Keratinocyte (primary cell): ENCODE measurements around the gene NECTIN2. TPM values are rescaled to one million over a fixed set of nuclear protein-coding genes. Genes with fewer than 3 reads are reported as not detected.

Experiments used
- DNase-seq: peaks from one replicate; pipeline ENCODE4 v3.0.0-alpha.2; 2011; ENCODE audit warnings: low read depth, missing footprints, low spot score
- FAIRE-seq: peaks from 2 replicates; lab custom pipeline; 2011; peaks lifted over from hg19 to GRCh38; lab: Jason Lieb, UNC
- H2AFZ ChIP-seq: 2 replicates; pipeline ENCODE4 v1.6.0; 2012; ENCODE audit warnings: low read length, control low read depth, inconsistent platforms; ENCODE audit not compliant: control insufficient read depth
- H3K27ac ChIP-seq: 2 replicates; pipeline ENCODE4 v1.5.1; 2011; ENCODE audit warnings: low read length; ENCODE audit not compliant: control insufficient read depth, insufficient read depth
- H3K27me3 ChIP-seq: 3 replicates; pipeline ENCODE4 v1.6.0; 2011; ENCODE audit warnings: low read length; ENCODE audit not compliant: control insufficient read depth, insufficient read depth; ENCODE audit errors: extremely low read depth
- H3K36me3 ChIP-seq, 2 experiments: 2 replicates in 1 of 2; 3 replicates in 1 of 2; pipeline ENCODE4 v1.5.1; 2011; ENCODE audit warnings: low read length in 2 of 2, mild to moderate bottlenecking in 1 of 2; ENCODE audit not compliant: control insufficient read depth in 2 of 2, insufficient read depth in 2 of 2; ENCODE audit errors: extremely low read depth in 1 of 2
- H3K4me1 ChIP-seq: 3 replicates; pipeline ENCODE4 v1.5.1; 2011; ENCODE audit warnings: low read length; ENCODE audit not compliant: control insufficient read depth, insufficient read depth; ENCODE audit errors: extremely low read depth
- H3K4me2 ChIP-seq: 3 replicates; pipeline ENCODE4 v1.6.0; 2011; ENCODE audit warnings: low read depth, low read length; ENCODE audit not compliant: control insufficient read depth, insufficient read depth; ENCODE audit errors: extremely low read depth
- H3K4me3 ChIP-seq, 3 experiments: fragments of 200-600 bp in 1 of 3; sonication (generic) in 1 of 3; 2 replicates in 2 of 3; 3 replicates in 1 of 3; pipeline ENCODE4 v1.5.1; 2011 to 2016; ENCODE audit warnings: low read length in 3 of 3, mild to moderate bottlenecking in 3 of 3, control low read depth in 2 of 3, inconsistent platforms in 1 of 3, low read depth in 1 of 3, mixed read lengths in 1 of 3, mixed run types in 1 of 3, moderate library complexity in 1 of 3; ENCODE audit not compliant: control insufficient read depth in 2 of 3, insufficient read depth in 2 of 3; ENCODE audit errors: extremely low read depth in 1 of 3
- H3K79me2 ChIP-seq: 2 replicates; pipeline ENCODE4 v1.6.0; 2012; ENCODE audit warnings: low read length; ENCODE audit not compliant: control insufficient read depth, insufficient read depth
- H3K9ac ChIP-seq: 3 replicates; pipeline ENCODE4 v1.6.0; 2011; ENCODE audit warnings: low read length; ENCODE audit not compliant: control insufficient read depth, insufficient read depth; ENCODE audit errors: extremely low read depth
- H3K9me1 ChIP-seq: 3 replicates; pipeline ENCODE4 v1.6.0; 2011; ENCODE audit warnings: low read length; ENCODE audit not compliant: control insufficient read depth, insufficient read depth; ENCODE audit errors: extremely low read depth
- H3K9me3 ChIP-seq: 2 replicates; pipeline ENCODE4 v1.5.1; 2012; ENCODE audit warnings: low read depth, low read length; ENCODE audit not compliant: control insufficient read depth
- H4K20me1 ChIP-seq: 3 replicates; pipeline ENCODE4 v1.6.0; 2011; ENCODE audit warnings: low read length; ENCODE audit not compliant: control insufficient read depth, insufficient read depth; ENCODE audit errors: extremely low read depth
- EZH2 ChIP-seq: IDR thresholded peaks from one replicate; pipeline ENCODE4 v1.6.1; 2012; ENCODE audit warnings: inconsistent platforms, mild to moderate bottlenecking, low read length, moderate library complexity
- dilution Hi-C: fragments of 300-500 bp; cut with MboI; formaldehyde crosslinking; loops from one replicate; pipeline ENCODE4 v1.7.0; 2020; ENCODE audit warnings: low sequenced_read_pairs; ENCODE audit not compliant: extremely low pct_ligation_motif_present
- polyA plus RNA-seq, 5 experiments: library from polyadenylated mRNA; depleted of rRNA in 3 of 5; stranded (reverse) in 3 of 5; stranded (forward) in 1 of 5; unstranded in 1 of 5; fragments of >200 nt; gene quantifications; 1 replicate in 1 of 5; 2 replicates in 3 of 5; 3 replicates in 1 of 5; pipeline versions ENCODE4 v1.2.1 to v1.2.3, GENCODE V29; 2011 to 2012; ENCODE audit warnings: missing spikeins in 2 of 5, low read depth in 1 of 5, low replicate concordance in 1 of 5
- TF ChIP-seq, protein P1 (sequence below), 3 experiments: IDR thresholded peaks in 1 of 3; conservative IDR thresholded peaks in 1 of 3; optimal IDR thresholded peaks in 1 of 3; 2 replicates in 2 of 3; 3 replicates in 1 of 3; pipeline versions ENCODE3 to v1.5.1; 2011; ENCODE audit warnings: low read length in 3 of 3, mild to moderate bottlenecking in 3 of 3, moderate library complexity in 2 of 3, control low read depth in 1 of 3, inconsistent platforms in 1 of 3; ENCODE audit not compliant: insufficient read depth in 2 of 3; ENCODE audit errors: extremely low read depth in 1 of 3

The NECTIN2 gene
- polyA plus RNA-seq, 1 donor (not counting 4 experiments of a cell fraction or from before 2014, with no cell fraction given), result 26.8 TPM

GRCh38 chr19:44893332-44894051 is 47.4 kb downstream of the NECTIN2 start:
- Histone ChIP-seq H3K27ac (no peak overlapping the region), H3K36me3 (peaks cover 33 to 58% of the 10 kb centered on the region in 2 experiments), H2AFZ (no peak overlapping the region), H4K20me1 (peaks cover 10% of the 10 kb centered on the region), H3K9me1 (no peaks in the 10 kb centered on the region), H3K9ac (no peak overlapping the region), H3K4me3 (no peak overlapping the region), H3K79me2 (peaks cover 56% of the 10 kb centered on the region), H3K4me2 (no peak overlapping the region), H3K27me3 (no peaks in the 10 kb centered on the region), H3K9me3 (no peaks in the 10 kb centered on the region), H3K4me1 (peaks cover 17% of the 10 kb centered on the region)
- TF ChIP-seq, protein P1, sequence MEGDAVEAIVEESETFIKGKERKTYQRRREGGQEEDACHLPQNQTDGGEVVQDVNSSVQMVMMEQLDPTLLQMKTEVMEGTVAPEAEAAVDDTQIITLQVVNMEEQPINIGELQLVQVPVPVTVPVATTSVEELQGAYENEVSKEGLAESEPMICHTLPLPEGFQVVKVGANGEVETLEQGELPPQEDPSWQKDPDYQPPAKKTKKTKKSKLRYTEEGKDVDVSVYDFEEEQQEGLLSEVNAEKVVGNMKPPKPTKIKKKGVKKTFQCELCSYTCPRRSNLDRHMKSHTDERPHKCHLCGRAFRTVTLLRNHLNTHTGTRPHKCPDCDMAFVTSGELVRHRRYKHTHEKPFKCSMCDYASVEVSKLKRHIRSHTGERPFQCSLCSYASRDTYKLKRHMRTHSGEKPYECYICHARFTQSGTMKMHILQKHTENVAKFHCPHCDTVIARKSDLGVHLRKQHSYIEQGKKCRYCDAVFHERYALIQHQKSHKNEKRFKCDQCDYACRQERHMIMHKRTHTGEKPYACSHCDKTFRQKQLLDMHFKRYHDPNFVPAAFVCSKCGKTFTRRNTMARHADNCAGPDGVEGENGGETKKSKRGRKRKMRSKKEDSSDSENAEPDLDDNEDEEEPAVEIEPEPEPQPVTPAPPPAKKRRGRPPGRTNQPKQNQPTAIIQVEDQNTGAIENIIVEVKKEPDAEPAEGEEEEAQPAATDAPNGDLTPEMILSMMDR (optimal IDR thresholded peaks at IDR 0.05 in 1 of 3, IDR thresholded peaks at IDR 0.05 in 1 of 3, conservative IDR thresholded peaks at IDR 0.05 in 1 of 3; ENCODE audit: extremely low read depth in 1 of 3, insufficient read depth in 2 of 3, low read length in 3 of 3), result no peak
- TF ChIP-seq EZH2, result no peak
- FAIRE-seq (no peak), DNase-seq (no peak)
- dilution Hi-C loops, result no loop called here

DNA sequence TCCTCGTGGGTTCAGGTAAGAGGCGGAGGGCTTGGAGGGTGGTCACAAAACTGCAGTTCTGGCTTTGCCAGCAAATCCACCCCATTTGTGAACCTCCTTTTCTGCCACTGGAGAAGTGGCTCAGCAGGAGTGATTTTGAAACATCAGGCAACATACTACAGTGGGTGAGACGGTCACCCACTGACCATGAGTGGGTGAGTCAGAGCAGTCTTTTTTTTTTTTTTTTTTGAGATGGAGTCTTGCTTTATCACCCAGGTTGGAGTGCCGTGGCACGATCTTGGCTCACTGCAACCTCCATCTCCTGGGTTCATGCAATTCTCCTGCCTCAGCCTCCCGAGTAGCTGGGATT is 47.9 kb downstream of the NECTIN2 start:
- FAIRE-seq, result no peak
- Histone ChIP-seq H3K79me2 (peaks cover 56% of the 10 kb centered on the region), H3K27me3 (no peaks in the 10 kb centered on the region), H3K27ac (no peak overlapping the region), H3K36me3 (peaks cover 33 to 58% of the 10 kb centered on the region in 2 experiments), H2AFZ (no peak overlapping the region), H3K4me3 (no peak overlapping the region), H3K9ac (no peak overlapping the region), H3K9me3 (no peaks in the 10 kb centered on the region), H3K4me1 (peaks cover 17% of the 10 kb centered on the region), H3K9me1 (no peaks in the 10 kb centered on the region), H4K20me1 (peaks cover 10% of the 10 kb centered on the region), H3K4me2 (no peak overlapping the region)
- TF ChIP-seq, protein P1 (optimal IDR thresholded peaks at IDR 0.05 in 1 of 3, IDR thresholded peaks at IDR 0.05 in 1 of 3, conservative IDR thresholded peaks at IDR 0.05 in 1 of 3; ENCODE audit: extremely low read depth in 1 of 3, insufficient read depth in 2 of 3, low read length in 3 of 3), result no peak
- TF ChIP-seq EZH2, result no peak
- no peak for DNase-seq
- dilution Hi-C loops, result no loop called here
